MM.1S (cell line): ENCODE data around the gene ZMYND15.

Source experiments
- DNase-seq: peaks from one replicate; pipeline ENCODE4 v3.0.0-alpha.2; 2015
- H2AFZ ChIP-seq: fragments of 300-600 bp; sonication (generic); 2 replicates; pipeline ENCODE4 v1.6.0; 2016; ENCODE audit warnings: antibody characterized with exemption, low read length
- H3F3A ChIP-seq: fragments of 300-600 bp; sonication (generic); 2 replicates; pipeline ENCODE4 v1.6.1; 2016; ENCODE audit warnings: mild to moderate bottlenecking, antibody characterized with exemption, low read length, moderate library complexity, mixed read lengths; ENCODE audit not compliant: insufficient read depth
- H3K27ac ChIP-seq: fragments of 300-600 bp; sonication (generic); 2 replicates; pipeline ENCODE4 v1.5.1; 2016; ENCODE audit warnings: mild to moderate bottlenecking, low read length
- H3K27me3 ChIP-seq: fragments of 300-600 bp; sonication (generic); replicated peaks from 2 replicates; pipeline ENCODE4 v1.6.0; 2016; ENCODE audit warnings: low read length; ENCODE audit not compliant: insufficient read depth
- H3K36me3 ChIP-seq: fragments of 300-600 bp; sonication (generic); replicated peaks from 2 replicates; pipeline ENCODE4 v1.6.1; 2016; ENCODE audit warnings: mild to moderate bottlenecking, low read length, mixed read lengths; ENCODE audit not compliant: insufficient read depth
- H3K4me1 ChIP-seq: fragments of 300-600 bp; sonication (generic); 2 replicates; pipeline ENCODE4 v1.6.1; 2016; ENCODE audit warnings: low read length, mixed read lengths
- H3K4me2 ChIP-seq: fragments of 300-600 bp; sonication (generic); 2 replicates; pipeline ENCODE4 v1.6.0; 2016; ENCODE audit warnings: low read depth, low read length
- H3K4me3 ChIP-seq: fragments of 300-600 bp; sonication (generic); 2 replicates; pipeline ENCODE4 v1.5.1; 2016; ENCODE audit warnings: low read length, mixed read lengths
- H3K79me2 ChIP-seq: fragments of 300-600 bp; sonication (generic); 2 replicates; pipeline ENCODE4 v1.6.1; 2016; ENCODE audit warnings: mixed run types, low read length, mixed read lengths
- H3K9ac ChIP-seq: fragments of 300-600 bp; sonication (generic); 2 replicates; pipeline ENCODE4 v1.6.1; 2016; ENCODE audit warnings: low read length, mixed read lengths
- H3K9me2 ChIP-seq: fragments of 300-600 bp; sonication (generic); replicated peaks from 2 replicates; pipeline ENCODE4 v1.6.1; 2016; ENCODE audit warnings: mild to moderate bottlenecking, low read length, mixed read lengths; ENCODE audit not compliant: insufficient read depth
- H3K9me3 ChIP-seq: fragments of 300-600 bp; sonication (generic); replicated peaks from 2 replicates; pipeline ENCODE4 v1.6.1; 2016; ENCODE audit warnings: mild to moderate bottlenecking, low read length, mixed read lengths; ENCODE audit not compliant: insufficient read depth
- H4K20me1 ChIP-seq: fragments of 300-600 bp; sonication (generic); 2 replicates; pipeline ENCODE4 v1.6.1; 2016; ENCODE audit warnings: mild to moderate bottlenecking, low read length, moderate library complexity, mixed read lengths; ENCODE audit not compliant: insufficient read depth
- EZH2 ChIP-seq: fragments of 300-600 bp; sonication (generic); optimal IDR thresholded peaks from 2 replicates; pipeline ENCODE3; 2017; ENCODE audit warnings: low read depth, mild to moderate bottlenecking, antibody characterized with exemption, low read length, mixed read lengths
- EZH2phosphoT487 ChIP-seq: fragments of 300-600 bp; sonication (generic); IDR thresholded peaks from 2 replicates; pipeline ENCODE4 v1.6.1; 2018; ENCODE audit warnings: antibody characterized with exemption, low read length
- TF ChIP-seq, protein P1 (sequence below): fragments of 300-600 bp; sonication (generic); IDR thresholded peaks from 2 replicates; pipeline ENCODE4 v1.5.1; 2016; ENCODE audit warnings: antibody characterized with exemption, low read length, mixed read lengths

ZMYND15 gene

GRCh38 chr17:4715063-4715744 lies 24.4 kb upstream of the ZMYND15 start:
- Histone ChIP-seq H3K9me3 (no peaks in the 10 kb centered on the region), H3K4me1 (peaks cover 7% of the 10 kb centered on the region; the same call in 1 of the 2 replicates), H3K79me2 (peaks cover 14% of the 10 kb centered on the region), H3F3A (no peaks in the 10 kb centered on the region), H3K4me3 (no peak overlapping the region), H3K36me3 (no peaks in the 10 kb centered on the region), H2AFZ (no peak overlapping the region), H3K9me2 (no peaks in the 10 kb centered on the region), H3K27me3 (no peaks in the 10 kb centered on the region), H3K4me2 (no peak overlapping the region), H3K9ac (no peak overlapping the region), H4K20me1 (no peaks in the 10 kb centered on the region), H3K27ac (no peak overlapping the region)
- no peak for DNase-seq
- no peak for TF ChIP-seq EZH2phosphoT487

- peaks cover 3% of the 10 kb centered on the region; the same call in 1 of the 2 replicates for H3F3A ChIP-seq
- DNase-seq = no peak
- H4K20me1 ChIP-seq = no peaks in the 10 kb centered on the region
- no peaks in the 10 kb centered on the region for H3K27me3 ChIP-seq
- H3K79me2 ChIP-seq = peaks cover 12% of the 10 kb centered on the region
- H3K9me2 ChIP-seq = no peaks in the 10 kb centered on the region
- no peak overlapping the region for H3K4me3 ChIP-seq
- TF ChIP-seq EZH2 (no peak), EZH2phosphoT487 (no peak)
- TF ChIP-seq, protein P1, sequence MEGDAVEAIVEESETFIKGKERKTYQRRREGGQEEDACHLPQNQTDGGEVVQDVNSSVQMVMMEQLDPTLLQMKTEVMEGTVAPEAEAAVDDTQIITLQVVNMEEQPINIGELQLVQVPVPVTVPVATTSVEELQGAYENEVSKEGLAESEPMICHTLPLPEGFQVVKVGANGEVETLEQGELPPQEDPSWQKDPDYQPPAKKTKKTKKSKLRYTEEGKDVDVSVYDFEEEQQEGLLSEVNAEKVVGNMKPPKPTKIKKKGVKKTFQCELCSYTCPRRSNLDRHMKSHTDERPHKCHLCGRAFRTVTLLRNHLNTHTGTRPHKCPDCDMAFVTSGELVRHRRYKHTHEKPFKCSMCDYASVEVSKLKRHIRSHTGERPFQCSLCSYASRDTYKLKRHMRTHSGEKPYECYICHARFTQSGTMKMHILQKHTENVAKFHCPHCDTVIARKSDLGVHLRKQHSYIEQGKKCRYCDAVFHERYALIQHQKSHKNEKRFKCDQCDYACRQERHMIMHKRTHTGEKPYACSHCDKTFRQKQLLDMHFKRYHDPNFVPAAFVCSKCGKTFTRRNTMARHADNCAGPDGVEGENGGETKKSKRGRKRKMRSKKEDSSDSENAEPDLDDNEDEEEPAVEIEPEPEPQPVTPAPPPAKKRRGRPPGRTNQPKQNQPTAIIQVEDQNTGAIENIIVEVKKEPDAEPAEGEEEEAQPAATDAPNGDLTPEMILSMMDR = no peak
- no peaks in the 10 kb centered on the region for H3K9me3 ChIP-seq
- H3K9ac ChIP-seq = no peak overlapping the region
- H3K36me3 ChIP-seq = no peaks in the 10 kb centered on the region
- H3K4me2 ChIP-seq = no peak overlapping the region
- peaks cover 9% of the 10 kb centered on the region for H3K4me1 ChIP-seq
- no peak overlapping the region for H3K27ac ChIP-seq
- H2AFZ ChIP-seq = no peak overlapping the region
Measured at GRCh38 chr17:4716081-4716480, 23.6 kb upstream of the ZMYND15 start.

- no peak overlapping the region for H3K4me2 ChIP-seq
- H3K27ac ChIP-seq = no peak overlapping the region
- no peaks in the 10 kb centered on the region for H3K79me2 ChIP-seq
- no peaks in the 10 kb centered on the region for H3K36me3 ChIP-seq
- no peak overlapping the region for H3K9ac ChIP-seq
- H4K20me1 ChIP-seq = no peaks in the 10 kb centered on the region
- TF ChIP-seq EZH2 = no peak
- TF ChIP-seq, protein P1 = no peak
- no peak for TF ChIP-seq EZH2phosphoT487
- H3K27me3 ChIP-seq = no peaks in the 10 kb centered on the region
- H3K4me3 ChIP-seq = no peak overlapping the region
- no peak overlapping the region for H2AFZ ChIP-seq
- peaks cover 8% of the 10 kb centered on the region; the same call in 1 of the 2 replicates for H3F3A ChIP-seq
- peaks cover 13% of the 10 kb centered on the region for H3K4me1 ChIP-seq
- no peaks in the 10 kb centered on the region for H3K9me2 ChIP-seq
- DNase-seq = no peak
- no peaks in the 10 kb centered on the region for H3K9me3 ChIP-seq
Measured at GRCh38 chr17:4717791-4718190, 21.8 kb upstream of the ZMYND15 start.

GRCh38 chr17:4718276-4718675 lies 21.4 kb upstream of the ZMYND15 start:
- H3K27ac ChIP-seq = no peak overlapping the region
- no peaks in the 10 kb centered on the region for H3K9me2 ChIP-seq
- no peaks in the 10 kb centered on the region for H3K9me3 ChIP-seq
- no peak for DNase-seq
- H3K79me2 ChIP-seq = no peaks in the 10 kb centered on the region
- H2AFZ ChIP-seq = no peak overlapping the region
- no peaks in the 10 kb centered on the region for H3K36me3 ChIP-seq
- peaks cover 13% of the 10 kb centered on the region for H3K4me1 ChIP-seq
- H3F3A ChIP-seq = peaks cover 8% of the 10 kb centered on the region; the same call in 1 of the 2 replicates
- H3K4me2 ChIP-seq = no peak overlapping the region
- TF ChIP-seq, protein P1 = no peak
- TF ChIP-seq EZH2 (no peak), EZH2phosphoT487 (no peak)
- no peak overlapping the region for H3K4me3 ChIP-seq
- H3K9ac ChIP-seq = no peak overlapping the region
- no peaks in the 10 kb centered on the region for H3K27me3 ChIP-seq
- H4K20me1 ChIP-seq = no peaks in the 10 kb centered on the region
